Upper lobe of left lung (tissue), 4 donors: Measurements from ENCODE around the gene TNFSF12.

Experiments
- CTCF ChIP-seq, 6 experiments: fragments of 450-650 bp in 4 of 6; fragments of 200-600 bp in 2 of 6; sonication (generic) in 2 of 6; IDR thresholded peaks; one replicate each; pipeline ENCODE4 v1.5.1; 2016 to 2019; ENCODE audit warnings: antibody characterized with exemption in 6 of 6
- EP300 ChIP-seq, 4 donors: sonication (generic); formaldehyde crosslinking; IDR thresholded peaks; one replicate each; pipeline ENCODE4 v1.5.1; 2017; ENCODE audit warnings: antibody characterized with exemption in 4 of 4, control low read depth in 2 of 4
- POLR2A ChIP-seq, 4 donors: fragments of 450-650 bp; IDR thresholded peaks; one replicate each; pipeline ENCODE4 v1.5.1; 2016 to 2017; ENCODE audit warnings: antibody characterized with exemption in 4 of 4, mild to moderate bottlenecking in 2 of 4
- POLR2AphosphoS5 ChIP-seq, 2 donors: sonication (generic); formaldehyde crosslinking; IDR thresholded peaks; one replicate each; pipeline ENCODE4 v1.5.1; 2017; ENCODE audit warnings: antibody characterized with exemption in 2 of 2

- no peak for TF ChIP-seq EP300 (IDR thresholded peaks at IDR 0.05)
- no peak for TF ChIP-seq CTCF (IDR thresholded peaks at IDR 0.05)
- no peak for TF ChIP-seq POLR2AphosphoS5 (IDR thresholded peaks at IDR 0.05)
- no peak for TF ChIP-seq POLR2A (IDR thresholded peaks at IDR 0.05)
These were observed 26.6 kb downstream of the TNFSF12 start for GRCh38 chr17:7575481-7575883.
